GM12874 (cell line): ENCODE measurements around the gene PCP2.

ENCODE experiments used
- CTCF ChIP-seq: IDR thresholded peaks from 2 replicates; pipeline ENCODE4 v1.5.1; 2011; ENCODE audit warnings: low read depth, mild to moderate bottlenecking, control low read depth, low read length, moderate library complexity; ENCODE audit not compliant: insufficient read depth

The PCP2 gene

GRCh38 chr19:7677669-7678311 lies 44.3 kb upstream of the PCP2 start:
- 0 out of 2 replicates have a peak, but pooled peaks have one; percentile 10 for TF ChIP-seq CTCF

GRCh38 chr19:7676854-7677253 lies 43.3 kb upstream of the PCP2 start, which contains the start of gene MCEMP1:
Gene MCEMP1 (plus strand): TSS chr19:7677090. CDS start chr19:7677121, 31 bp downstream.
- TF ChIP-seq CTCF: no peak

- TF ChIP-seq CTCF: no peak
Observed at GRCh38 chr19:7676376-7676775, 42.9 kb upstream of the PCP2 start.

- TF ChIP-seq CTCF: no peak
Observed at GRCh38 chr19:7674010-7675005, 40.8 kb upstream of the PCP2 start.

GRCh38 chr19:7672522-7672921 lies 39.0 kb upstream of the PCP2 start:
- no peak for TF ChIP-seq CTCF

GRCh38 chr19:7670790-7671189 lies 37.3 kb upstream of the PCP2 start:
- TF ChIP-seq CTCF: no peak

- no peak for TF ChIP-seq CTCF
Observed at GRCh38 chr19:7670150-7670783, 36.7 kb upstream of the PCP2 start.
